GM23338 (cell line): ENCODE measurements around the gene SETSIP. TPM values are rescaled to one million over a fixed set of nuclear protein-coding genes. Genes with fewer than 3 reads are reported as not detected.

Experiments used
- ATAC-seq: fragments of 200-7000 bp; cut with Tn5 transposase; 3 replicates; pipeline ENCODE4 v1.9.1; 2020
- DNase-seq: peaks from one replicate; pipeline ENCODE4 v3.0.0-alpha.2; 2015; ENCODE audit warnings: low spot score
- H2AFZ ChIP-seq: fragments of 200-600 bp; sonication (generic); 2 replicates; pipeline ENCODE4 v1.8.0; 2016; ENCODE audit warnings: antibody characterized with exemption, mild to moderate bottlenecking, moderate library complexity
- H3F3A ChIP-seq: fragments of 200-600 bp; sonication (generic); replicated peaks from 2 replicates; pipeline ENCODE4 v1.8.0; 2017; ENCODE audit warnings: antibody characterized with exemption, mixed run types, low read depth
- H3K27ac ChIP-seq: fragments of 200-600 bp; sonication (generic); 2 replicates; pipeline ENCODE4 v1.6.1; 2016; ENCODE audit warnings: low read depth
- H3K27me3 ChIP-seq: fragments of 200-600 bp; sonication (generic); 2 replicates; pipeline ENCODE4 v1.8.0; 2016; ENCODE audit warnings: mild to moderate bottlenecking, mixed run types, moderate library complexity; ENCODE audit not compliant: insufficient read depth
- H3K36me3 ChIP-seq: fragments of 200-600 bp; sonication (generic); 2 replicates; pipeline ENCODE4 v1.8.0; 2016; ENCODE audit warnings: mild to moderate bottlenecking; ENCODE audit not compliant: insufficient read depth
- H3K4me1 ChIP-seq: fragments of 200-600 bp; sonication (generic); 2 replicates; pipeline ENCODE4 v1.8.0; 2016; ENCODE audit warnings: mild to moderate bottlenecking, moderate library complexity; ENCODE audit not compliant: insufficient read depth
- H3K4me2 ChIP-seq: fragments of 200-600 bp; sonication (generic); 2 replicates; pipeline ENCODE4 v1.7.1; 2017; ENCODE audit warnings: mixed run types
- H3K4me3 ChIP-seq: fragments of 200-600 bp; sonication (generic); 2 replicates; pipeline ENCODE4 v1.6.1; 2016; ENCODE audit warnings: mixed run types
- H3K79me2 ChIP-seq: fragments of 200-600 bp; sonication (generic); replicated peaks from 2 replicates; pipeline ENCODE4 v1.8.0; 2017; ENCODE audit warnings: mild to moderate bottlenecking; ENCODE audit not compliant: insufficient read depth
- H3K9me2 ChIP-seq: fragments of 200-600 bp; sonication (generic); 2 replicates; pipeline ENCODE4 v1.8.0; 2017; ENCODE audit not compliant: insufficient read depth
- H4K20me1 ChIP-seq: fragments of 200-600 bp; sonication (generic); replicated peaks from 2 replicates; pipeline ENCODE4 v1.8.0; 2017; ENCODE audit warnings: mild to moderate bottlenecking; ENCODE audit not compliant: insufficient read depth
- H3K27ac Mint-ChIP-seq: 2 replicates; pipeline ENCODE4 v1.8.0; 2020; ENCODE audit warnings: inconsistent platforms, mild to moderate bottlenecking, moderate library complexity, mixed read lengths
- H3K27me3 Mint-ChIP-seq: 3 replicates; pipeline ENCODE4 v1.8.0; 2022; ENCODE audit warnings: low read depth, mild to moderate bottlenecking, moderate library complexity, mixed read lengths, inconsistent platforms; ENCODE audit not compliant: insufficient read depth, poor library complexity
- H3K36me3 Mint-ChIP-seq: 3 replicates; pipeline ENCODE4 v1.8.0; 2021; ENCODE audit warnings: low read depth, mild to moderate bottlenecking, inconsistent platforms, moderate library complexity, mixed read lengths
- H3K4me1 Mint-ChIP-seq: 3 replicates; pipeline ENCODE4 v1.8.0; 2020; ENCODE audit warnings: mild to moderate bottlenecking, inconsistent platforms, mixed read lengths
- H3K4me3 Mint-ChIP-seq: 3 replicates; pipeline ENCODE4 v1.8.0; 2021; ENCODE audit warnings: moderate library complexity, mild to moderate bottlenecking, inconsistent platforms, mixed read lengths
- H3K9me3 Mint-ChIP-seq: 3 replicates; pipeline ENCODE4 v1.8.0; 2020; ENCODE audit warnings: moderate library complexity, mild to moderate bottlenecking, inconsistent platforms, mixed read lengths
- CREB1 ChIP-seq: fragments of 250-450 bp; sonication (Bioruptor Pico); IDR thresholded peaks from 2 replicates; pipeline ENCODE4 v1.5.0; 2020; ENCODE audit warnings: low read depth, mild to moderate bottlenecking, moderate library complexity
- CTCF ChIP-seq, 2 experiments: fragments of 200-600 bp in 1 of 2; sonication (generic) in 1 of 2; conservative IDR thresholded peaks; 2 replicates each; pipeline versions ENCODE4 v1.5.1 to v1.6.1; 2016 to 2017; ENCODE audit warnings: antibody characterized with exemption in 2 of 2, low read depth in 2 of 2, mild to moderate bottlenecking in 2 of 2, moderate library complexity in 1 of 2
- ETS1 ChIP-seq: IDR thresholded peaks from 2 replicates; pipeline ENCODE4 v1.6.1; 2016; ENCODE audit warnings: antibody characterized with exemption
- EZH2 ChIP-seq: fragments of 200-600 bp; sonication (generic); IDR thresholded peaks from one replicate; pipeline ENCODE4 v1.8.0; 2017; ENCODE audit warnings: antibody characterized with exemption, mild to moderate bottlenecking, low read depth; ENCODE audit not compliant: unreplicated experiment
- JUNB ChIP-seq: IDR thresholded peaks from one replicate; pipeline ENCODE4 v1.6.1; 2016; ENCODE audit warnings: antibody characterized with exemption; ENCODE audit not compliant: unreplicated experiment
- NANOG ChIP-seq: IDR thresholded peaks from 2 replicates; pipeline ENCODE4 v1.6.1; 2016; ENCODE audit warnings: antibody characterized with exemption, borderline replicate concordance
- POLR2AphosphoS5 ChIP-seq: IDR thresholded peaks from 2 replicates; pipeline ENCODE4 v1.6.1; 2016; ENCODE audit warnings: antibody characterized with exemption, low read depth
- STAT1 ChIP-seq: IDR thresholded peaks from one replicate; pipeline ENCODE4 v1.6.1; 2016; ENCODE audit warnings: antibody characterized with exemption; ENCODE audit not compliant: unreplicated experiment
- ZNF331 ChIP-seq: fragments of 250-450 bp; sonication (Bioruptor Pico); IDR thresholded peaks from 2 replicates; pipeline ENCODE4 v1.5.0; 2020; ENCODE audit warnings: low read depth, mild to moderate bottlenecking, moderate library complexity
- ZNF462 ChIP-seq: fragments of 250-450 bp; sonication (Bioruptor Pico); IDR thresholded peaks from 2 replicates; pipeline ENCODE4 v1.5.0; 2020; ENCODE audit warnings: mild to moderate bottlenecking, moderate library complexity
- polyA plus RNA-seq: library from polyadenylated mRNA; unstranded; fragments of >200 nt; fragmentation: Nextera tagmentation; extraction: Ambion mirVana; gene quantifications from 2 replicates; pipeline ENCODE4 v1.2.1, GENCODE V29; 2016
- total RNA-seq: library from RNA; depleted of rRNA; stranded (reverse); fragments of >200 nt; shearing (Covaris generic); gene quantifications from 2 replicates; pipeline ENCODE4 v1.2.3, GENCODE V29; 2014

Gene SETSIP
- total and polyA plus RNA-seq, 2 experiments from 2014 or later, result 0.92 to 0.94 TPM

- H3K9me2 ChIP-seq, result no peaks in the 10 kb centered on the region
- no peaks in the 10 kb centered on the region; the same call in 1 of the 2 replicates for H4K20me1 ChIP-seq
- no peak overlapping the region for H2AFZ ChIP-seq
- no peak for DNase-seq
- H3K9me3 Mint-ChIP-seq, result no peaks in the 10 kb centered on the region
- H3K4me1 ChIP-seq, result no peaks in the 10 kb centered on the region
- H3K27me3 ChIP-seq, result no peaks in the 10 kb centered on the region
- no peak overlapping the region for H3K27ac ChIP-seq
- no peak overlapping the region for H3K4me3 ChIP-seq
- no peaks in the 10 kb centered on the region for H3F3A ChIP-seq
- H3K4me1 Mint-ChIP-seq, result peaks cover 2% of the 10 kb centered on the region
- H3K4me2 ChIP-seq, result no peak overlapping the region
- H3K27ac Mint-ChIP-seq, result peak overlapping the region; percentile 18; the same call in 1 of the 2 replicates
- no peak for TF ChIP-seq CTCF (conservative IDR thresholded peaks at IDR 0.05; ENCODE audit: low read depth in 2 of 2)
- no peaks in the 10 kb centered on the region for H3K79me2 ChIP-seq
- H3K27me3 Mint-ChIP-seq, result peaks cover 2% of the 10 kb centered on the region
- H3K36me3 ChIP-seq, result no peaks in the 10 kb centered on the region
- H3K36me3 Mint-ChIP-seq, result peaks cover 3% of the 10 kb centered on the region; the same call in 1 of the 3 replicates
- ATAC-seq, result no peak
- no peak overlapping the region for H3K4me3 Mint-ChIP-seq
Observed at GRCh38 chr1:92096317-92096716, 21.1 kb upstream of the SETSIP start.

GRCh38 chr1:92095874-92096273 lies 20.7 kb upstream of the SETSIP start:
- H3K4me2 ChIP-seq, result no peak overlapping the region
- H3K27ac Mint-ChIP-seq, result peak overlapping the region; percentile 18; the same call in 1 of the 2 replicates
- H3K36me3 Mint-ChIP-seq, result peaks cover 3% of the 10 kb centered on the region; the same call in 2 of the 3 replicates
- H3K4me1 Mint-ChIP-seq, result peaks cover 2% of the 10 kb centered on the region
- H3K27ac ChIP-seq, result no peak overlapping the region
- H4K20me1 ChIP-seq, result no peaks in the 10 kb centered on the region; the same call in 1 of the 2 replicates
- no peaks in the 10 kb centered on the region for H3K27me3 ChIP-seq
- DNase-seq, result no peak
- no peak for ATAC-seq
- H3K4me1 ChIP-seq, result no peaks in the 10 kb centered on the region
- H2AFZ ChIP-seq, result no peak overlapping the region
- H3F3A ChIP-seq, result no peaks in the 10 kb centered on the region
- H3K27me3 Mint-ChIP-seq, result peaks cover 2% of the 10 kb centered on the region
- no peaks in the 10 kb centered on the region for H3K36me3 ChIP-seq
- H3K79me2 ChIP-seq, result no peaks in the 10 kb centered on the region
- H3K4me3 ChIP-seq, result no peak overlapping the region
- no peaks in the 10 kb centered on the region for H3K9me3 Mint-ChIP-seq
- no peaks in the 10 kb centered on the region for H3K9me2 ChIP-seq
- H3K4me3 Mint-ChIP-seq, result no peak overlapping the region
- TF ChIP-seq EZH2 (no peak), ZNF331 (CRISPR knock-in tag) (no peak), ZNF462 (CRISPR knock-in tag) (no peak), CREB1 (no peak), NANOG (no peak), STAT1 (no peak), JUNB (no peak), POLR2AphosphoS5 (no peak), ETS1 (no peak)
